ENCODE data around the gene TCEAL2. TPM values are rescaled to one million over a fixed set of nuclear protein-coding genes. Genes with fewer than 3 reads are reported as not detected.
A peak's percentile ranks its signal among the peaks of the same experiment; 100 is the strongest.
"Not testable (repeated sequence)": the region's sequence is repeated elsewhere in the genome, so short reads cannot be mapped to it uniquely, and the experiment has no call there.

The TCEAL2 gene
- total RNA-seq (2014; rRNA removed) (not detected in 2 replicates), Bru-seq, nascent RNA (not detected), BruChase-seq, experiment 1, labeled RNA remaining after a 6-hour chase (not detected), BruChase-seq, experiment 2, labeled RNA remaining after a 2-hour chase (not detected)
- long read RNA-seq, result 0 reads

DNA sequence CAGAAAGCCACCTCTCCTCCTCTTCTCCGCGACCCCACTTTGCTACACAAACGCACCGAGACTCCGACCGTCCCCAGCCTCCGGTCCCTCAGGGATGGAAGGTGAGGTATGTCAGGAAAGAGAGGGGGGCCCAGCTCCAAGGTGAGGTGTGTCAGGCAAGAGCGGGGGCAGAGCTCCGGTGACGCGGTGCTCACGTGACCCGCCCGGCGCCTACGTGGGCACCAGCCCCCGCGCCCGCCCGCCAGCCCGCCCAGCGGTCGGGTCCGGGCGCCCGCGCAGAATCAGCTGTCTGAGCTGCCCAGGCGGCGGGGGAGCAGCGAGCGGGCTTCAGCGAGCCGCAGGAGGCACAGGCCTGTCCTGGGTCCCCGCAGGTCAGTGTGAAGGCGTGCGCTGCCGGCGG lies at the start of gene TCEAL2:
Gene TCEAL2 (plus strand): TSS at position 244 of the 400 bp plus-strand sequence. CDS start 1,152 bp downstream, outside the sequence.
- ATAC-seq; H3F3A ChIP-seq (ENCODE audit: low read length, unreplicated experiment); H4K20me1 ChIP-seq (ENCODE audit: low read length); DNase-seq; H3K79me2 ChIP-seq (ENCODE audit: low read length); H3K27me3 ChIP-seq (ENCODE audit: low read length); POLR2A ChIA-PET (ENCODE audit: unreplicated experiment); H3K4me2 ChIP-seq (ENCODE audit: low read length); H3K9me3 ChIP-seq (ENCODE audit: low read length); H2AFZ ChIP-seq (ENCODE audit: low read length); H3K27ac ChIP-seq (ENCODE audit: low read length); H3K4me1 ChIP-seq (ENCODE audit: insufficient read depth, low read length); BruUV-seq (replicated peaks); H3K4me3 ChIP-seq (ENCODE audit: low read length); H3K9ac ChIP-seq (ENCODE audit: low read length); H3K36me3 ChIP-seq (ENCODE audit: low read depth, low read length); H3K9me2 ChIP-seq (replicated peaks; ENCODE audit: low read length); CTCF ChIA-PET: not testable (repeated sequence)
- intact Hi-C loops (cut with micrococcal nuclease), result loop anchor here (10.0 kb wide), 1 partner anchor 739 kb away; no protein-coding TSS in a partner anchor

DNA sequence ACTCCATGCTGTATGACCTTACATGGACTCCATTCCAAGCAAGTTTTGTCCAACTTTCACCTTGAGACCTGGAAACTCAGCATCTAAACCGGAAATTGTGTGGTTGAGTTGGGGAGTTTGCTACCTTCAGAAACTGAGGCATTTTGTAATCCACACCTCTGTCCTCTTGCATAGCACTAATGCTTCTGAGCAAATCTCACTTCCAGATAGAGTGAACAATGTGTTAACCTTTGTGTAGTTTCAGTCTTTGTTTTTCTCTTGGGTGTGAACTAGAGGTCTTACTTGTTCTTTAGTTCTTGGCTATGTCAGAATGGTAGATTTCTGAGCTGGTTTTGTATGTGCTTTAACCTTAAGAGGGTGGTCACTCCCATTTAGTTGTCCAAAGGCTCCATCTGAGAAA lies 48.1 kb upstream of the TCEAL2 start:
- BruUV-seq (replicated peaks), result no TSS peak
- POLR2A ChIA-PET (ENCODE audit: unreplicated experiment), result no interaction called here
- intact Hi-C loops (cut with micrococcal nuclease), result no loop called here

DNA sequence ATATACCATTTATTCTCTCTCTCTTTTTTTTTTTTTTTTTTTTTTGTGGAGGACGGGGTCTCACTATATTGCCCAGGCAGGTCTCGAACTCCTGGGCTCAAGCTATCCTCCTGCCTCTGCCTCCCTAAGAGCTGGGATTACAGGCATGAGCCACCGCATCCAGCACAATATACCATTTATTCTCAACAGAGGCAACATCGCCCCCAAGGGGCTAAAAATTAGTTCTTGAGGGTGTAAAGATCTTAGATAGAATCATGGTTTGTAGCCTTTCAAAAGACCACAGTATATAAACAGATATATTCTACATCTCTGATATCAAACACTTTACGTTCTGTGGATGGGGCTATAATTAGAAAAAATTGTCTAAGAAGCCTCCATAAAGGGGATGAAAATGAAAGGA lies 39.8 kb upstream of the TCEAL2 start:
- intact Hi-C loops (cut with micrococcal nuclease), result no loop called here
- POLR2A ChIA-PET (ENCODE audit: unreplicated experiment), result no interaction called here
- no peaks in the 10 kb centered on the region for H3K4me1 ChIP-seq (ENCODE audit: insufficient read depth, low read length)
- no peak overlapping the region for H3K27ac ChIP-seq (ENCODE audit: low read length)
- no peaks in the 10 kb centered on the region for H3K9me3 ChIP-seq (ENCODE audit: low read length)
- H3K4me2 ChIP-seq (ENCODE audit: low read length), result no peak overlapping the region
- H3K9me2 ChIP-seq (replicated peaks; ENCODE audit: low read length), result no peaks in the 10 kb centered on the region
- H3K79me2 ChIP-seq (ENCODE audit: low read length), result no peaks in the 10 kb centered on the region
- ATAC-seq (no peak), DNase-seq (no peak)
- no peaks in the 10 kb centered on the region for H3K36me3 ChIP-seq (ENCODE audit: low read depth, low read length)
- BruUV-seq (replicated peaks), result no TSS peak
- TF ChIP-seq EZH2phosphoT487 (IDR thresholded peaks at IDR 0.05; ENCODE audit: borderline replicate concordance, low read length) (no peak), EZH2 (IDR thresholded peaks at IDR 0.05; ENCODE audit: low read length, unreplicated experiment) (no peak), CTCF (conservative IDR thresholded peaks at IDR 0.05; ENCODE audit: low read depth, low read length) (0 out of 2 replicates have a peak, but pooled peaks have one; percentile 10)
- no peaks in the 10 kb centered on the region for H3F3A ChIP-seq (ENCODE audit: low read length, unreplicated experiment)
- no peak overlapping the region for H3K9ac ChIP-seq (ENCODE audit: low read length)
- CTCF ChIA-PET, result no interaction called here
- no peaks in the 10 kb centered on the region for H4K20me1 ChIP-seq (ENCODE audit: low read length)
- no peak overlapping the region for H3K4me3 ChIP-seq (ENCODE audit: low read length)
- no peaks in the 10 kb centered on the region for H3K27me3 ChIP-seq (ENCODE audit: low read length)
- no peak overlapping the region for H2AFZ ChIP-seq (ENCODE audit: low read length)

More for the DNA sequence above, 48.1 kb upstream of the TCEAL2 start:
- DNase-seq (no peak), ATAC-seq (no peak)
- Histone ChIP-seq H3K9ac (ENCODE audit: low read length) (no peak overlapping the region), H3F3A (ENCODE audit: low read length, unreplicated experiment) (no peaks in the 10 kb centered on the region), H3K27ac (ENCODE audit: low read length) (no peak overlapping the region), H2AFZ (ENCODE audit: low read length) (no peak overlapping the region), H3K4me3 (ENCODE audit: low read length) (no peak overlapping the region), H4K20me1 (ENCODE audit: low read length) (no peaks in the 10 kb centered on the region), H3K4me2 (ENCODE audit: low read length) (no peak overlapping the region), H3K79me2 (ENCODE audit: low read length) (no peaks in the 10 kb centered on the region), H3K27me3 (ENCODE audit: low read length) (no peaks in the 10 kb centered on the region), H3K36me3 (ENCODE audit: low read depth, low read length) (no peaks in the 10 kb centered on the region), H3K4me1 (ENCODE audit: insufficient read depth, low read length) (no peaks in the 10 kb centered on the region), H3K9me3 (ENCODE audit: low read length) (no peaks in the 10 kb centered on the region), H3K9me2 (replicated peaks; ENCODE audit: low read length) (no peaks in the 10 kb centered on the region)
- CTCF ChIA-PET, result no interaction called here
- no peak for TF ChIP-seq EZH2phosphoT487 (IDR thresholded peaks at IDR 0.05; ENCODE audit: borderline replicate concordance, low read length)
- no peak for TF ChIP-seq CTCF (conservative IDR thresholded peaks at IDR 0.05; ENCODE audit: low read depth, low read length)
- TF ChIP-seq EZH2 (IDR thresholded peaks at IDR 0.05; ENCODE audit: low read length, unreplicated experiment), result no peak

All from PC-3 (cell line).